SHP77 (cell line): ENCODE measurements around the gene PPEF2.

ENCODE experiments used
- DNase-seq, 2 experiments: peaks; one replicate each; lab custom pipeline; 2025; lab: John Stamatoyannopoulos, UW

The PPEF2 gene

GRCh38 chr4:75892508-75892907, 9.7 kb downstream of the PPEF2 start:
- no peak for DNase-seq

- DNase-seq: no peak
These were observed 10.6 kb downstream of the PPEF2 start for GRCh38 chr4:75891611-75892010.

GRCh38 chr4:75889537-75890199, 12.6 kb downstream of the PPEF2 start:
- no peak for DNase-seq

GRCh38 chr4:75886104-75886503, 16.1 kb downstream of the PPEF2 start:
- DNase-seq: no peak

GRCh38 chr4:75881476-75881875, 20.8 kb downstream of the PPEF2 start:
- no peak for DNase-seq

GRCh38 chr4:75880278-75880677, 22.0 kb downstream of the PPEF2 start:
- no peak for DNase-seq

- no peak for DNase-seq
These were observed 24.0 kb downstream of the PPEF2 start for GRCh38 chr4:75878246-75878756.

- no peak for DNase-seq
These were observed 26.0 kb downstream of the PPEF2 start for GRCh38 chr4:75876218-75876617.

- DNase-seq: no peak
These were observed 33.2 kb downstream of the PPEF2 start for GRCh38 chr4:75869100-75869499.

GRCh38 chr4:75867130-75867529, 35.1 kb downstream of the PPEF2 start:
- no peak for DNase-seq

- DNase-seq: no peak
These were observed 41.6 kb downstream of the PPEF2 start for GRCh38 chr4:75860606-75861005.

GRCh38 chr4:75858721-75859120, 43.5 kb downstream of the PPEF2 start:
- DNase-seq: no peak

- DNase-seq: peak in 1 of 2 experiments; percentile 9
These were observed 52.8 kb downstream of the PPEF2 start for GRCh38 chr4:75849461-75849860.

GRCh38 chr4:75848891-75849290, 53.4 kb downstream of the PPEF2 start:
- DNase-seq: no peak

- peak; percentile 48 to 76 for DNase-seq
These were observed 54.0 kb downstream of the PPEF2 start for GRCh38 chr4:75848171-75848760.

GRCh38 chr4:75845992-75846391, 56.3 kb downstream of the PPEF2 start:
- no peak for DNase-seq

- DNase-seq: no peak
These were observed 58.0 kb downstream of the PPEF2 start for GRCh38 chr4:75844151-75844662.

- DNase-seq: no peak
These were observed 58.7 kb downstream of the PPEF2 start for GRCh38 chr4:75843596-75843995.

- no peak for DNase-seq
These were observed 60.4 kb downstream of the PPEF2 start for GRCh38 chr4:75841641-75842520.

- no peak for DNase-seq
These were observed 67.5 kb downstream of the PPEF2 start for GRCh38 chr4:75834772-75835154.

GRCh38 chr4:75834095-75834771, 68.0 kb downstream of the PPEF2 start:
- no peak for DNase-seq

GRCh38 chr4:75831856-75832405, 70.3 kb downstream of the PPEF2 start:
- no peak for DNase-seq
